GM19035 (cell line): ENCODE data around the gene ATG7.
"Not testable (repeated sequence)": the region's sequence is repeated elsewhere in the genome, so short reads cannot be mapped to it uniquely, and the experiment has no call there.

ENCODE experiments used
- ATAC-seq: cut with Tn5 transposase; IDR thresholded peaks from one replicate; pipeline ENCODE4 v1.9.1; 2021; ENCODE audit not compliant: unreplicated experiment

Gene ATG7

DNA sequence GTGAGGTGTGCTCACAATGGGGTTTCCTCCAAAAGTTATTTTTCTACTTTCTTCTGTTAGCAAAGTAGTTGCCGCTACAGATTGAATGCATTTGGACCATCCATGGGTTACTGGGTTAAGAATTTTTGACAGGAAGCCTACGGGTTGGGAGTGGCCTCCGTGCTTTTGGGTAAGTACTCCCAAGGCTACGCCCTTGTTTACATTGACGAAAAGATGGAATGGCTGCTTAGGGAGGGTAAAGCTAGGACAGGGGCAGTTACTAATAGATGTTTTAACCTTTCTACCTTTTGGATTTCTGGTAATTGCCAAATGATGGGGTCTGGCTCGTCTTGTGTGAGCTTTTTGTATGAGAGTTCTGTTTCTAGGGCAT lies 20.4 kb upstream of the ATG7 start:
- ATAC-seq, result no peak

DNA sequence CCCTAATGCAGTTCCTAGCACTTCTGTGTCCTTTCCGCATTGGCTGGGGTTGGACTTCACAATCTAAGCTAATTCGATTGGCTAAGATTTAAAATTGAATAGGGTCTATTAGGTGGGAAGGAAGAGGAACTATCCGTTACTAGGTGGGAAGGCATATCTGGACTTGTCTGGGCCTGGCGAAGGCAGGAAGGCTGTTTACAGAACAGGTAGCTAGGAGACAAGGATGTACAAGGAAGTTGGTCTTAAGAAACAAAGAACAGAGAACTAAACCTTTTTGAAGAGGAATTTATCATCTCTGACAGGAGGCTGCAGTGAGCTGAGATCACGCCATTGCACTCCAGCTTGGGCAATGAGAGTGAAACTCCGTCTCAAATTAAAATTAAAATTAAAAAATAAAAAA lies 17.3 kb upstream of the ATG7 start:
- no peak for ATAC-seq

DNA sequence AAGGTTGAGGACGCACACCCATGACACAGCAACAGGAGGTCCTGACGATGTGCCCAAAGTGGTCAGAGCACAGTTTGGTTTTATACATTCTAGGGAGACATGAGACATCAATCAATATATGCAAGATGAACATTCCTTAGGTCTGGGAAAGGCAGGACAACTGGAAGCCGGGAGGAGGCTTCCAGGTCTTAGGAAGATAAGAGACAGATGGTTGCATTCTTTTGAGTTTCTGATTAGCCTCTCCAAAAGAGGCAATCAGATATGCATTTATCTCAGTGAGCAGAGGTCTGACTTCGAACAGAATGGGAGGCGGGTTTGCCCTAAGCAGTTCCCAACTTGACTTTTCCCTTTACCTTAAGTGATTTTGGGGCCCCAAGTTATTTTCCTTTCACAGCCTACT lies 16.7 kb upstream of the ATG7 start:
- not testable (repeated sequence) for ATAC-seq

DNA sequence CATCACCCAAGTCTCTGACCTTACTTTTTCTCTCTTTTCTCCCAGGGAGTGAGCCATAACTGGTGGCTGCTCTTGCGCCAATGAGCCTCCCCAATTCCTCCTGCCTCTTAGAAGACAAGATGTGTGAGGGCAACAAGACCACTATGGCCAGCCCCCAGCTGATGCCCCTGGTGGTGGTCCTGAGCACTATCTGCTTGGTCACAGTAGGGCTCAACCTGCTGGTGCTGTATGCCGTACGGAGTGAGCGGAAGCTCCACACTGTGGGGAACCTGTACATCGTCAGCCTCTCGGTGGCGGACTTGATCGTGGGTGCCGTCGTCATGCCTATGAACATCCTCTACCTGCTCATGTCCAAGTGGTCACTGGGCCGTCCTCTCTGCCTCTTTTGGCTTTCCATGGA lies 13.2 kb upstream of the ATG7 start:
- no peak for ATAC-seq

DNA sequence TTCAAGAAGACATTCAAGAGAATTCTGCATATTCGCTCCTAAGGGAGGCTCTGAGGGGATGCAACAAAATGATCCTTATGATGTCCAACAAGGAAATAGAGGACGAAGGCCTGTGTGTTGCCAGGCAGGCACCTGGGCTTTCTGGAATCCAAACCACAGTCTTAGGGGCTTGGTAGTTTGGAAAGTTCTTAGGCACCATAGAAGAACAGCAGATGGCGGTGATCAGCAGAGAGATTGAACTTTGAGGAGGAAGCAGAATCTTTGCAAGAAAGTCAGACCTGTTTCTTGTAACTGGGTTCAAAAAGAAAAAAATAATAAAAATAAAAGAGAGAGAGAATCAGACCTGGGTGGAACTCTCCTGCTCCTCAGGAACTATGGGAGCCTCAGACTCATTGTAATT lies 11.7 kb upstream of the ATG7 start:
- ATAC-seq, result no peak

DNA sequence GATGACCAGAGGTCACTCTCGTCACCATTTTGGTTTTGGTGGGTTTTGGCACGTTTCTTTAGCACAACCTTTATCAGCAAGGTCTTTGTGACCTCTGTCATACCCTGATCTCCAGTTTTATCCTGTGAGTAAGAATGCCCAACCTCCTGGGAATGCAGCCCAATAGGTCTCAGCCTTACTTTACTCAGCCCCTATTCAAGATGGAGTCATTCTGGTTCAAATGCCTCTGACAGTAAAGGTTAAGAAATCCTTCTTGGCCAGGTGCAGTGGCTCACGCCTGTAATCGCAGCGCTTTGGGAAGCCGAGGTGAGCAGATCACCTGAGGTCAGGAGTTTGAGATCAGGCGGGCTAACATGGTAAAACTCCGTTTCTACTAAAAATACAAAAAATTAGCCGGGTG lies 3.2 kb upstream of the ATG7 start:
- ATAC-seq, result no peak

DNA sequence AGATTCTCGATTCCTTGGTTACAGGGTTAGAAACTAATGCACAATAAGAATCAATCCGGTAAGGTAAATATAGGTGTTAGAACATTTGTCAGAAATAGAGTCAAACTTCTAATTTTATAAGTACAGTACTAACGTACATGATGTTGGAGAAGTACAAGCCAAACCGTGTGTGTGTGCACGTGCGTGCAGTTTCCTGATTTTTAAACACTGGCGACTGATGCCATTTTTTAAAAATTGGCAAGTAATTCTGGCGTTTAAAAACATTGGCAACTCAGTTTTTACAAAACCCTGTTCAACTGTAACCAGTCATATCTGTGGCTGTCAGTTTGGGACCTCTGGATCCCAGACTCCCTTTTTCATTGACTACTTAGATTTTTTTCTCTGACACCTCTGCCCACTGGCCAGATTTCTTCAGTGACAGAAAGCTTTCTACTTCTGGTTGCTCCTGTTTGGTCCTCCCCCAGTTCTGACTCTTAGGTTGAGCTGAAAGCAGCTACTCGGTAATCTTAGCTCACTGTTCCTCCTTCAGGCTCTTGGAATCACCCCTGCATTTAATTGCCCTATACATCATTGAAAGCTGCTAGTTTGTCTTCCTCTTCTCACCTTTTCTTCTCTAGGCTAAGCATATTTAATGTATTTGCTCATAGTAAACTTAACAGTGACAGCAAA lies 843 bp downstream of the ATG7 start:
- no peak for ATAC-seq

DNA sequence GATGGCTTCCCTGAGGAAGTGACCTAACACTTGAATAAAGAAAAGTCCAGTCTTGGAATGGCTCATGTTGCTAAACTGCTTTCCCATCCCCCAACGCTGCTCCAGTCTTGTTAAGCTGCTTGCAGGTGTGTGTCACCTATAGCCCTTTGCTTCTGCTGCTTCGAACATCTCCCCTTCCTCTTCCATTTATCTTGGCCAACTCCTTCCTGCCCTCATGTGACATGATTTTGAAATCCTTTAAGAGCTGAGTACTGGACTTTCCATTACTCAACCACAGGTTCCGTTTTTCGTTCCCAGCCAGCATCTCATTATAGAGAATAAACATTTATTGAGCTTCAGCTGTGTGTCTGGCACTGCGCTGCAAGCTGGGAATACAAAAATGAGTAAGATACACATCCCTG lies 1.7 kb downstream of the ATG7 start:
- ATAC-seq, result no peak

DNA sequence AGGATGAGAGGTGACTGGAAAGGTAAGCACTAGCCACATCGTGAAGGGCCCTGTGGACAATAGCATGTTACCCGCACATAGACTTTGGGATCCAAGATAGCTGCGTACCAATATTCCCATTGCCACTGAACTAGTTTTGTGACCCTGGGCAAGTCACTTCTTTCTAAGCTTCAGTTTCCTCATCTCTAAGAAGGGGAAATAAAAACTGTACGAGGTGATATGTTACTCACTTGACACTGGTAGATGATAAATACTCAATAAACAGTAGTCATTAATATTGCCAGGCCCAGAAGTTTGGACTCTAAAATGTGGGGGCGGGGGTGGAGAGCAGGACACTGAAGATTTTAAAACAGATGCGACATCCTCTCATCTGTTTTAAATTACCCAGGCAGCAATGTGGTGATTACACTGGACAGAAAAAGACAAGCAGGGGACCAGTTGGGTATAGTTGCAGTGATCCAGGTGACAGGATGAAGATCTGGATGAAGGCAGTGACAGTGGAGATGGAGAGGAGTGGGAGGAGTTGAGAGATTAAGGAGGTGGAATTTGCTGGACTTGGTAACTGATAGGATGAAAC lies 2.5 kb downstream of the ATG7 start:
- ATAC-seq, result no peak

DNA sequence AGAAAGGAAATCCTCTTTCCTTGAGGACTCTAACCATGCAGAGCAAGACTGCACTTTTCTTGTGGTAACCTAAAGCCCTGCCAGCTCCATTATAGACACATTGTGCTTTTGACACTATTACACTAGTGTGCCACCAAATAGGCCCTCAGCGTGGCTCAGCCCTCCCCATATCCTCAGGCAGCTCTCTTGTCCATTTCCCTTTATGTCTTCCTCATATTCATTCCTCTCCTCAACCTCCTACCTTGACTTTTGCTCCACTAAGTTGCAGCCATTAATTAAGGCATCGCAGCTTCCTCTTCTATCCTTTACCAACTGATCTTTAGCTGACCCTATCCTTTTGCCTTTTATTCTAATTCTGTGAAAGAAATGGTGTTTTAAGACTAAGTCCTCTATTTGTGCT lies 3.7 kb downstream of the ATG7 start:
- no peak for ATAC-seq

DNA sequence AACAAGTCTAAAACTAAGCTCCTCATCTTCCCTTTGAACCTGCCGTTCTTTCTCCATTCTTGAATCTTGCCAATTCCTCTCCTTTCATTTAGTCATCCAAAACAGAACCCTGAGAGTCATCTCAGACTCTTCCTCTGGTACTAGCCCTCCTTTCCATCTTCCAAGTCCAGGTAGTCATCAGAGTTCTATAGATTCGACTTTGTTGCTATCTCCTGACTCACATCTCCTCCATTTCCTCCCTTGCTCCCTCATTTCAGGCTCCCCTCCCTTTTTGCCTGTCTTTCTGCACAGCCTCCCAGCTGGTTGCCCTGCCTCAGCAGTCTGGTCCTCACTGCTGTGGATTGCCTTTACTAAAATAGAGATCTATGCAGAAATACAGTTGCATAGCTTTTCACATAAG lies 4.7 kb downstream of the ATG7 start:
- ATAC-seq, result no peak

DNA sequence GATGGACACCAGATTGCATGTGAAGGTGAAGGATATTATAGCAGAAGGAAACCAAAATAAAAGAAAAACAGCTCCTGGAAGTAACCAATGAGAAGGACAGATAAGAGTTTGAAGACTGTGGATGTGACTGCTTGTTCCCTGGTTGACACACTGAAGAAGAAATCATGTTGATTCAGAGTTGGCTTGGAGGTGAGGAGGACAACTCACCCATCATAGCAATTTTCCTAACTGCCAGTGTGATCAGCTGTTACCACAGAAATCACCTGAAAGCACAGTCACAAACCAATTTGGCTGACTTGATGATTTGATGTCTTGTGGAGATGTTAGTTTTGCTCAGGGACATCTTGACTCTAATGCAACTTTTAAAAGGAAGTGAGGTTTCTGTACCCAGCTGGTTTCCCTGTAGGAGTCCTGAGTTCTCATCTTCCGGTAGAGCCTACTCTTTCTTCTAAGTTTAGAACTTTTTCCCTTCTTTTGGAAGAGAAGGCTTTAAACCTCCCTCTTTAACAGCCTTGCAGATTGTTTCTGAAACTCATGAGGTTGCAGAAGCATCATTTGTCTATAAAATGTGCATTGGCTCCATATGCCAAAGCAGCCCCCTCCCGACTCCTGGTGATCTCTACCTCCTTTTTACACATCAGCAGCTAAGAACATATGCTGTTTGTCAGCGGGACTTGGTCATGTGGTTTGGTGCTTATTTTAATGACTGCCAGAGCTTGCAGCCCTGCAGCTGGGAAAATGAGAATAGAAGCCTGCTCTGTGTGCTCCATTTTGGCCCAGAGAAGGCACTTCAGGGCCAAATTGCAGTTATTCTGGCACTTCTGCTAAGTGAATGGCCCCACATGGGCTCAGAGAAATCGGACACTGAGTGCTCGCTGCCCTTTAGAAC lies 10.3 kb downstream of the ATG7 start:
- no peak for ATAC-seq

DNA sequence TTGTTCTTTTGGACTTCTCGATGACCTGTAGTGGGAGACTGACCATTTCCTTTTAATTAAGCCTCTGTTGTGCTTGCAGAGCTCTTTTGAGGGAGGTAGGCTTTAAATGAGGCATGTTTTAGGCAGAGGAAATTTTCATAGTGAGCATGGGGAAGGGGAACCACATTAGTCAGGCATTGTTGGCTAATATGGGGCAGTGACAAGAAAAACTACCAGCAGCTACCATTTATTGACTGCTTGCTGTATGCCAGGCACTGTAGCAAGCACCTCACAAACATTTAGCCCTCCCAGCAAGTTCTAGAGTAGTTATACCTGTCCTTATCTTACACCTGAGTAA lies 10.9 kb downstream of the ATG7 start:
- no peak for ATAC-seq

DNA sequence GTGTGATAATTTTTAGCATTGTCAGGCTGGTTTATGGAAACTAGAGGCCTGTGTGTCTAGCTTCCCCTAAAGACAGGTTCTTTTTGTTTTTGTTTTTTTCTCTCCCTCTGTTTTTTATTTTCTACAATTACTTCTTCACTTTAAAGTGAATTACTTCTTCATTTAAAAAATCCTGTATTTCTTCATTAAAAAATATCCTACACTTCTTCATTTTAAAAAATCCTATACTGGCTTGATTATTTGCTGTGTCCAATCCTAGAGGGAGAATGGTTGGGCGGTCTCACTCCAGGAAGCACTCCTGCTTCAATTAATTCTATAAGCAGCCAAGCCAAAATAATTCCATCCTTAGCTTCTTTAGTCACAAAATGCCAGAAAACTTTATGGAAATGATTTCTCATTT lies 11.8 kb downstream of the ATG7 start:
- no peak for ATAC-seq

DNA sequence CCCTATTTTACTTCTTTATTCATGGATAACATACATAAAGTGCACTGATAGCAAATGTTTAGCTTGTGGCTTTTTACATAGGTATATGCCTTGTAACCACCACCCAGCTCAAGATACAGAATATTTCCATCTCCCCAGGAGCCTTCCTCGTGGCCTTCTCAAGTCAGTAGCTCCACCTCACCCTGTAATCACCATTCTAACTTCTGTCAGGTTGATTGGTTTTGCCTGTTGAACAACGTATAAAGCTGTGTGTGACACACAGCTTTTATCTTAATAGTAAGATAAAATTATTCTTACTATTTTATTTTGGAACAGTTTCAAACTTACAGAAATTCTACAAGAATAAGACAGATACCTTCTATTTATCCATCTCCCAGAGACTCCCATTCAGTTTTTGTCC lies 13.3 kb downstream of the ATG7 start:
- no peak for ATAC-seq

DNA sequence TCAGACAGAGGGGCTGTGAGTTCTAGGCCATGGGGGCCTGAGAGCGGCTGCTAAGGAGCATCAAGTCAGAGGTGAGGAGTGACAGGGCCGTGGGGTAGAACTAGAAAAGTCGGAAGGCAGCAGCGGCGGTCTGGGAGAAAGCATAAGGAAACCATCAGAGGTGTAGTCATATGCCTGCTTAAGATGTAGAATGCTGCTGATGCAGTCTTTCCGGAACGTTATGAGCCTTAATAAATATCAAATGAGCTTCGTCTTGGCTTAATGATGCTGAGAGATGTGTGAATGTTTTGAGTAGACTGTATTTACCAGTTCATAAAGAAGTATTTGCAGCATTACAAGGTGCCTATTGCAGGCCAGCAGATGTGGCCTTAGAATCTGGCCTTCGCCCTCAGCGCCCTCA lies 15.2 kb downstream of the ATG7 start:
- ATAC-seq, result no peak

DNA sequence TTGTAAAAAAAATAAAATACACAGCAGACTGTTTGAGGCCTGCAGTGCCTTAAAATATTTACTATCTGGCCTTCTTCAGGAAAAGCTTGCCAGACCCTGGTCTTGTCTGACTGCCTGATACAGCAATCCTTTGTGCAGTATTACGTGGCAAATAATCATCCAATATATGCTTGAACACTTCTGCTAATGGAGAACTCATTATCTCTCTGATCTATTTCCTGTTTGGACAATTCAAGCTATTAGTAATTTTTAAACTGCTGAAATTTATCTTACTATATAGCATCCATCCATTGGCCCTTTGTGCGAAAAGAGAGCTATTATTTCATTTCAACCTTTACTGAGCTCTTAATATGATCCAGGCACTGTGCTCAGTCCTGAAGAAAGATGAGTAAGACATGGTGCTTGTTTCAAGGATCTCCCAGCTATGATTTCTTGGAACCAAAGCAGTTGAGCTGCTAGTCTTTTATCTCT lies 15.9 kb downstream of the ATG7 start:
- no peak for ATAC-seq

DNA sequence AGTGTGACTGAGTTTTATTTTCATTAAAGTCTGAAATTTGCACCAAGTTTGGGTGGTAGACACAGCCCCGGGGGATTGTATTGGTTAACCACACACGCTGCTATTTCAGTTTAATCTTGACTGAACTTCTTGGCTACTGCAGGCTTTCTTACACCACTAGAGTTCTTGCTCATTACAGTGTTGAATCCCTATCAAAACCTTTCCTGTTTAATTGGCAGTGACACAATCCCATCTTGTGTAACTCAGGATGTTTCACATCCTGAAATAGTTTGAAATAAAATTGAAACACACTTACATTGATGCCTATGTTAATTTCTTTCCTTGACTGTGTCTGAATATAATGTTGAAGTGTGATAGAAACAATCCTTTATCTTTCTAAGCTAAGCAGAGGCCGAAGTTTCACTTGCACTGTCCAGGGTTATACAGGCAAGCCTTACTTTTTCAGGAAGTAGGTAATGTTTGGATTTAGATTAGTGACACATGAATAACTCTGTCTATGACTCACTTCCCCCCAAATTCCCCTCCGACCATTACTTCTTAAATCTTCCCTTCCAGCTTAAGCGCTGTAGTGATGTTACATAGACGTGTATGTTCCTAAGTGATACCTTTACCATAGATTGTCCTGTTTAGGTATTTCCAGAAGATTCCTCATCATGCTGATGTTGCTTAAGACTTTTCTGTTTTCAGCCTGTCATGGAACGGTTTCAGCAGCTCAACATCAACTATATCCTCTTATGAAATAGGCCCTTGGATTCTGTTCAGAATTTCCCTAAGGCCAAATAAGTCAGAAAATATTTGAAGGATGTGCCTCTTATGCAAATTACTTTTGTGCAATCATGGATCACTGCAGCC lies 16.8 kb downstream of the ATG7 start:
- peak; percentile 67 for ATAC-seq

DNA sequence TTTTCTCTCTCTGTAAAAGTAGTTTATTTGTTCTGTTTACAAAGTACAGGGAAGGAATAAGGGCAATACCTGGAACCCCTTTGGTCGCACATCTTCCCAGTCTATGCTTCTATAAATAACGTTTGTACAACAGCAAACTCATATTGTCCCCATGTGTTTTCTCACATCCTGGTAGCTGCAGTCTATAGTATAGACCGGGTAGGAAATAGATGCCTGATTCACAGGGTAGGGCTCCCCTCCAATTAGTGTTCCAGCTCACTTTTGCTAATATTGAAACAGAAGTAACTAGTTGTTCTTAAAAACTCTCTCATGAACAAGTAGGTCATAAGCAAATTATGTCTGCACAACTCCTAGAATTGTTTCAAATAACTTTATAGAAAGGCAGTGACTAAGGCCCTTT lies 17.7 kb downstream of the ATG7 start:
- no peak for ATAC-seq

DNA sequence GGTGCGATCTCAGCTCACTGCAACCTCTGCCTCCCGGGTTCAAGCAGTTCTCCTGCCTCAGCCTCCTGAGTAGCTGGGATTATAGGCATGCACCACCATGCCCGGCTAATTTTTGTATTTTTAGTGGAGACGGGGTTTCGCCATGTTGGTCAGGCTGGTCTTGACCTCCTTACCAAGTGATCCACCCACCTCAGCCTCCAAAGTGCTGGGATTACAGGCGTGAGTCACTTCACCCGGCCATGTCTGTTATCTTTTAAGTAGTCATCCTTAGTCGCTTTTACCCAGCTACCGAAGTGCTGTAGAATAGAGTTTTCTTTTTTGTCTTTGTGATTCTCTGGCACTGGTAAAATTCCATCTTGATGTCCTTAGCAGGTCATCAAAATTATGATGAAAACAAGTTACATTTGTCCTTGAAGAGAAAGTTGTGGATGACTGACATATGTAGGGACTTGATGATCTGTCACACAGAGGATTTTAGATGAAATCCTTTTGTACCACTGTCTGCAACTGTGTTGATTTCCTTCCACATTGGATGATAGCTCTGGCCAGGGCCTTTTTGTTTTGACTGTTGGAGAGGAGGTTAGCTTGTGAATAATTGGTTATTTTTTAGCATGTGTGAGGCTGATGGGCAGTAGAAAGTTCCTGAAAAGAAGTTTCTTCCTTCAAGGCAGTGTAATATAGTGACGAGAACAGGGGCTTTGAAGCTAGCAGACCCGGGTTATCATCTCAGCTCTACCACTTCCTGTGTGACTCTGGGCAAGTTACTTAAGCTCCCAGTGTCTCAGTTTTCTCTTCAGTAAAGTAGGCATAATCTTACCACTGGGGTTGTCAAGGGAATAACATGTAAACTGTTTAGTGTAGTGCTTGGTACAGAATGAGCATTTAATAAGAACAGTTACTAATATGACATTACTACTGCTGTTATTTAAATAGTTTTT lies 18.8 kb downstream of the ATG7 start:
- ATAC-seq, result peak; percentile 43
